ENCODE measurements around the gene PHLDA1. TPM values are rescaled to one million over a fixed set of nuclear protein-coding genes. Genes with fewer than 3 reads are reported as not detected.
A peak's percentile ranks its signal among the peaks of the same experiment; 100 is the strongest.

Gene PHLDA1
- total RNA-seq, 1 experiment from 2014 or later, result 159 TPM

DNA sequence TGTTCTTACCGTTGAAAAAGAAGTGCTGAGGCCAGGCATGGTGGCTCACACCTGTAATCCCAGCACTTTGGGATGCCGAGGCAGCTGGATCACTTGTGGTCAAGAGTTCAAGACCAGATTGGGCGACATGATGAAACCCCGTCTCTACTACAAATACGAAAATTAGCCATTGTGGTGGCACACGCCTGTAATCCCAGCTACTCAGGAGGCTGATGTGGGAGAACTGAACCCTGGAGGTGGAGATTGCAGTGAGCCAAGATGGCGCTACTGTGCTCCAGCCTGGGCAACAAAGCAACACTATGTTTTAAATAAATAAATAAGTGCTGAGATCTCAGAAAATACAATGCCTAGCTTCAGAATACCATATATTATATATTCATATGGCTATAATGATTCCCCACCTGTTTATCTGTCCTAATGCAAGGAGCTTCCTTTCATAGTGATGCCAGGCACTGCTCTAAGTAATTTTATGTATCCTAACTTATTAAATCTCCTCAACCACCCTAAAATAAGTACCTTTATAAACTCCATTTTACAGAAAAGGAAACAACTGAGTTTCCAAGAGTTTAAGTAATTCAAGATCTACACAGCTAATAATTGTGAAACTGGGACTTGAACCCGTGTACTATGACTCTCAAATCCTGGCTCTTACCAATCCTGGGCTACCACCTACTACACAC is 7.3 kb downstream of the PHLDA1 start:
- Histone ChIP-seq H3K27me3 (ENCODE audit: control insufficient read depth, insufficient read depth, low read length) (no peaks in the 10 kb centered on the region), H3K9me3 (ENCODE audit: control insufficient read depth, insufficient read depth, low read depth, low read length) (no peaks in the 10 kb centered on the region), H3K27ac (ENCODE audit: low read length) (peak overlapping the region; percentile 100), H3K4me3 (ENCODE audit: low read depth in 2 of 2, low read length in 2 of 2) (no peak overlapping the region), H3K36me3 (ENCODE audit: control insufficient read depth, insufficient read depth, low read length) (peaks cover 16% of the 10 kb centered on the region), H3K4me1 (ENCODE audit: control insufficient read depth, insufficient read depth, low read length) (peaks cover 75% of the 10 kb centered on the region)
- in situ Hi-C loops (cut with HindIII; ENCODE audit: low pct_unique_long_range_greater_than_20kb, low sequenced_read_pairs), result no loop called here
- no TSS peak for BruUV-seq (replicated peaks)
- ChIA-PET CTCF (interaction anchor here (0.6 kb wide), 1 partner anchor 515 kb away, joined by 5 read pairs; no protein-coding TSS in a partner anchor), POLR2A (interaction anchor here (0.6 to 2.3 kb wide), 9 partner anchors 35 to 1361 kb away, joined by 3 to 11 read pairs (median 3); no protein-coding TSS in a partner anchor)
- intact Hi-C loops (cut with micrococcal nuclease; ENCODE audit: unreplicated experiment), result loop anchor here (2.0 to 10.0 kb wide), 4 partner anchors 42 to 317 kb away; no protein-coding TSS in a partner anchor
- ATAC-seq (no peak), DNase-seq (ENCODE audit: low read depth, low spot score) (no peak)
- no peak for TF ChIP-seq TCF7L2 (IDR thresholded peaks at IDR 0.05; ENCODE audit: low read depth, low read length)
- TF ChIP-seq POLR2AphosphoS5 (IDR thresholded peaks at IDR 0.05; ENCODE audit: low read depth, low read length), result no peak
- TF ChIP-seq REST (IDR thresholded peaks at IDR 0.05; ENCODE audit: insufficient read depth in 1 of 2, low read depth in 2 of 2, low read length in 1 of 2), result no peak
- TF ChIP-seq SIN3A (IDR thresholded peaks at IDR 0.05; ENCODE audit: borderline replicate concordance, insufficient read depth, low read depth, low read length), result no peak
- TF ChIP-seq, protein P1, sequence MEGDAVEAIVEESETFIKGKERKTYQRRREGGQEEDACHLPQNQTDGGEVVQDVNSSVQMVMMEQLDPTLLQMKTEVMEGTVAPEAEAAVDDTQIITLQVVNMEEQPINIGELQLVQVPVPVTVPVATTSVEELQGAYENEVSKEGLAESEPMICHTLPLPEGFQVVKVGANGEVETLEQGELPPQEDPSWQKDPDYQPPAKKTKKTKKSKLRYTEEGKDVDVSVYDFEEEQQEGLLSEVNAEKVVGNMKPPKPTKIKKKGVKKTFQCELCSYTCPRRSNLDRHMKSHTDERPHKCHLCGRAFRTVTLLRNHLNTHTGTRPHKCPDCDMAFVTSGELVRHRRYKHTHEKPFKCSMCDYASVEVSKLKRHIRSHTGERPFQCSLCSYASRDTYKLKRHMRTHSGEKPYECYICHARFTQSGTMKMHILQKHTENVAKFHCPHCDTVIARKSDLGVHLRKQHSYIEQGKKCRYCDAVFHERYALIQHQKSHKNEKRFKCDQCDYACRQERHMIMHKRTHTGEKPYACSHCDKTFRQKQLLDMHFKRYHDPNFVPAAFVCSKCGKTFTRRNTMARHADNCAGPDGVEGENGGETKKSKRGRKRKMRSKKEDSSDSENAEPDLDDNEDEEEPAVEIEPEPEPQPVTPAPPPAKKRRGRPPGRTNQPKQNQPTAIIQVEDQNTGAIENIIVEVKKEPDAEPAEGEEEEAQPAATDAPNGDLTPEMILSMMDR (IDR thresholded peaks at IDR 0.05), result no peak

DNA sequence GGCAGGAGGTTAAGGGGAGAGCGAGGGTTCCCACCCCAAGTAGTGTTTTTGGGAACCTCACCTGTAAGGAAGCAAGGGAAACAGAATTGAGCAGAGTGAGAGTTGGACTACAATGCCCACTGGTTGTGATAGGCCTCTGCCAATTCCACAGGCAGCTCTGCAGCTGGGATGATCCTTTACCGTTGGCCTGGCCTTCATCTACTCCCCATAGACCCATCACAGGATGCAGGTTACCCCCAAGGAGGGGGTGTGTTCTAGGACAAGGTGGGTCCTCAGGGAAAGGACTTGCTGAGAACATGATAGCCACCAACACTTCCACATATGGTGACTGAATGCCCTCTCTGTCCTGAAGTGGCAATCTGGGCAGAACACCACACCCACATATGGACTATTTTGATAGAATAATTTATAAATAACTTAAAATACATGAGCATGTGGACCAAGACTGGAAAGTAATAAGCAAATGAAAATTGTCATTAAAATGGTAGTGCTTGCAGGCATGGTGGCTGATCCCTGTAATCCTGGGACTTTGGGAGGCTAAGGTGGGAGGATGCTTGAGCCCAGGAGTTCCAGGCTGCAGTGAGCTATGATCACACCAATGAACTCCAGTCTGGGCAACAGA is 8.4 kb downstream of the PHLDA1 start:
- in situ Hi-C loops (cut with HindIII; ENCODE audit: low pct_unique_long_range_greater_than_20kb, low sequenced_read_pairs) (no loop called here), intact Hi-C loops (cut with micrococcal nuclease; ENCODE audit: unreplicated experiment) (loop anchor here (5.0 to 10.0 kb wide), 3 partner anchors 41 to 301 kb away; no protein-coding TSS in a partner anchor)
- Histone ChIP-seq H3K4me3 (ENCODE audit: low read depth in 2 of 2, low read length in 2 of 2) (no peak overlapping the region), H3K27me3 (ENCODE audit: control insufficient read depth, insufficient read depth, low read length) (no peaks in the 10 kb centered on the region), H3K4me1 (ENCODE audit: control insufficient read depth, insufficient read depth, low read length) (peaks cover 85% of the 10 kb centered on the region), H3K9me3 (ENCODE audit: control insufficient read depth, insufficient read depth, low read depth, low read length) (no peaks in the 10 kb centered on the region), H3K27ac (ENCODE audit: low read length) (peak overlapping the region; percentile 100), H3K36me3 (ENCODE audit: control insufficient read depth, insufficient read depth, low read length) (peaks cover 5% of the 10 kb centered on the region)
- BruUV-seq (replicated peaks), result no TSS peak
- no peak for TF ChIP-seq TCF7L2 (IDR thresholded peaks at IDR 0.05; ENCODE audit: low read depth, low read length)
- TF ChIP-seq, protein P1 (IDR thresholded peaks at IDR 0.05), result no peak
- TF ChIP-seq REST (IDR thresholded peaks at IDR 0.05; ENCODE audit: insufficient read depth in 1 of 2, low read depth in 2 of 2, low read length in 1 of 2), result no peak
- POLR2A ChIA-PET, result no interaction called here
- CTCF ChIA-PET, result no interaction called here
- ATAC-seq (no peak), DNase-seq (ENCODE audit: low read depth, low spot score) (no peak)

Measured in Panc1 (cell line).